Measurements from ENCODE around the gene OLA1.

DNA sequence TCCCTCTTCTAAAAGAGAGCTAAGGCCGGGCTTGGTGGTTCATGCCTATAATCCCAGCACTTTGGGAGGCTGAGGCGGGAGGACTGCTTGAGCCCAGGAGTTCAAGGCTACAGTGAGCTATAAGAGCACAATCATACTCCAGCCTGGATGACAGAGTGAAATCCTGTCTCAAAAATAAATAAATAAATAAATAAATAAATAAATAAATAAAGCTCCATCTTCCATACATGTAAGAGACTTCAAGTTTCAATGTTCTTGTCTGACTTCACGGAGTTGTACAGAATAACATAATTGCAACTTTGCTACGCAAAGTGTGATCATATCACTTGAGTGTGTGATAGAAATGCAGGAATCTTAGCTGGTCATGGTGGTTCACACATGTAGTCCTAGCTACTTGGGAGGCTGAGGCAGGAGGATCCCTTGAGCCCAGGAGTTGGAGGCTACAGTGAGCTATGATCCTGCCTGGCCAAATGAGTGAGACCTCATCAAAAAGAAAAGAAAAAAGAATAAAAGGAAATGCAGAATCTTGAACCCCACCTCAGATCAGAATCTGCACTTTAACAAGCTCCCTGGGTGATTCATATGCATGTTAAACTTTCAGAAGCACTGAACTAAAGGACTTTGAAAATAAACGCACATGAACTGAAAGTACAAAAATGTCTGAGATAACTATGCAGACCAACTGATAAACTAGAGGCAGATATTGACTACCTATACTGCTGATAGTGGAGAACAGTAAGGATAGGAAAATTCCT lies 159.4 kb downstream of the OLA1 start:
- TF ChIP-seq NFYB (CRISPR knock-in tag; conservative IDR thresholded peaks at IDR 0.05; ENCODE audit: low read depth) = no peak
- TF ChIP-seq, protein P1, sequence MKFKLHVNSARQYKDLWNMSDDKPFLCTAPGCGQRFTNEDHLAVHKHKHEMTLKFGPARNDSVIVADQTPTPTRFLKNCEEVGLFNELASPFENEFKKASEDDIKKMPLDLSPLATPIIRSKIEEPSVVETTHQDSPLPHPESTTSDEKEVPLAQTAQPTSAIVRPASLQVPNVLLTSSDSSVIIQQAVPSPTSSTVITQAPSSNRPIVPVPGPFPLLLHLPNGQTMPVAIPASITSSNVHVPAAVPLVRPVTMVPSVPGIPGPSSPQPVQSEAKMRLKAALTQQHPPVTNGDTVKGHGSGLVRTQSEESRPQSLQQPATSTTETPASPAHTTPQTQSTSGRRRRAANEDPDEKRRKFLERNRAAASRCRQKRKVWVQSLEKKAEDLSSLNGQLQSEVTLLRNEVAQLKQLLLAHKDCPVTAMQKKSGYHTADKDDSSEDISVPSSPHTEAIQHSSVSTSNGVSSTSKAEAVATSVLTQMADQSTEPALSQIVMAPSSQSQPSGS (CRISPR knock-in tag; IDR thresholded peaks at IDR 0.05; ENCODE audit: borderline replicate concordance, low read depth) = no peak
- no peak for TF ChIP-seq ZNF317 (CRISPR knock-in tag; IDR thresholded peaks at IDR 0.05; ENCODE audit: borderline replicate concordance, low read depth)
- no peak for TF ChIP-seq ELF4 (CRISPR knock-in tag; IDR thresholded peaks at IDR 0.05; ENCODE audit: low read depth)

Data from WTC11 (cell line).